GM19328 (cell line): Measurements from ENCODE around the gene UBAP2.

Experiments used
- ATAC-seq: cut with Tn5 transposase; IDR thresholded peaks from one replicate; pipeline ENCODE4 v1.9.1; 2021; ENCODE audit warnings: mild to moderate bottlenecking, moderate library complexity; ENCODE audit not compliant: unreplicated experiment

Gene UBAP2

GRCh38 chr9:34048727-34049629 is at the start of gene UBAP2:
Gene UBAP2 (minus strand): TSS chr9:34048887. CDS start chr9:34017148, 31,739 bp downstream.
- peak; percentile 79 for ATAC-seq

DNA sequence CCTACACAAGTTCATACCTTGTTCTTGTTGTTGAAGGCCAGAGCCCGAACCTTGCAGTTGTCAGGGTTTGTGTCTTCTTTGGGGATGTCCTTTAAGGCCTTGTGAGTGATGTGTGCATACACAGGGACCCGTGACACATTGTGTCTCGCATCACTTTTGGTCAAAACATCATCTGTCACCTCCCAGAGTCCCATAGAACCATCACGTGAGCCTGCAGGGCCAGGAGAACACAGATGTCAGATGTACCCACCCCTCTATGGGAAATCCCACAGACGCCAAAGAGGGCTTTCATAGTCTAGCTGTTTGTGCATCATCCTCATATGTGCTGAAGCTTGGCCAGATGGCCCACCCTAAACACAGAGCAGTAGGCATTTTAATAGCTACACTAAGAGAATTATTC is 49.6 kb upstream of the UBAP2 start:
- ATAC-seq, result peak; percentile 39

DNA sequence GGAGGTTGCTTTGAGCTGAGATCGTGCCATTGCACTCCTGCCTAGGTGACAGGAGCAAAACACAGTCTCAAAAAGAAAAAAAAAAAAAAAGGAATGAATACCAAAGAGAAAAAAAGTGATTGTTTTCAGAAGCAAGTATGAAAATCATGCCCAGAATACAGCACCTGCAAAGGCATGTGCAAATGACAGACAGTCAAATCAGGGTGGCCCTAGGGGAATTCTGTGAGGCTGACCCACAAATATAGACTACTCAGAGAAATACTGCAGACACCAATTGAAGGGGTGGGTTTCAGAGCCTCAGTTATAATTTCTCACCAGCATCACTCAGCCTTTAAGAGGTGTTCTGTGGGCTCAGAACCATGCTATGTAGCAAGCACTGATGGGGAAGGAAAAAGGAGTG is 49.2 kb upstream of the UBAP2 start:
- peak; percentile 61 for ATAC-seq

DNA sequence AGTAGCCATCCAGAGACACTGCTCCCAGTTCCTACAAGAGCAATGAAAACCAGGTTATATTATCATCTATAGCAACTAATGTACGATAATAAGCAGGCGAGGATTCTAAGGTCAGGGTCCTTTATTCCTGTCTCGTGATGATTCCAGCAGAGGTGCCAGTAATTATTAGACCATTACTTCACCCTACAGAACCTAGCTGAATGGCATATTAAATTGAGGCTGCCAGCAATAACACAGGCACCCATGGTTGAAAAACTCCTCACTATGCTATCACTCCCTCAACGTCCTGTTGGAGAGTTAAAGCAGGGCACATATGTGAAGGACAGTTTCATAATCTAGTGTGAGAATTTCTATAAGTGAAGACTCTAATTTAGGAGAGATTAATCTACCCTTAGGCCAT is 48.1 kb upstream of the UBAP2 start:
- no peak for ATAC-seq

GRCh38 chr9:34093578-34093977 is 44.9 kb upstream of the UBAP2 start:
- ATAC-seq, result no peak

- no peak for ATAC-seq
Observed at GRCh38 chr9:34089311-34089710, 40.6 kb upstream of the UBAP2 start.

- no peak for ATAC-seq
Observed at GRCh38 chr9:34087370-34087769, 38.7 kb upstream of the UBAP2 start.

- no peak for ATAC-seq
Observed at GRCh38 chr9:34086864-34087263, 38.2 kb upstream of the UBAP2 start.

DNA sequence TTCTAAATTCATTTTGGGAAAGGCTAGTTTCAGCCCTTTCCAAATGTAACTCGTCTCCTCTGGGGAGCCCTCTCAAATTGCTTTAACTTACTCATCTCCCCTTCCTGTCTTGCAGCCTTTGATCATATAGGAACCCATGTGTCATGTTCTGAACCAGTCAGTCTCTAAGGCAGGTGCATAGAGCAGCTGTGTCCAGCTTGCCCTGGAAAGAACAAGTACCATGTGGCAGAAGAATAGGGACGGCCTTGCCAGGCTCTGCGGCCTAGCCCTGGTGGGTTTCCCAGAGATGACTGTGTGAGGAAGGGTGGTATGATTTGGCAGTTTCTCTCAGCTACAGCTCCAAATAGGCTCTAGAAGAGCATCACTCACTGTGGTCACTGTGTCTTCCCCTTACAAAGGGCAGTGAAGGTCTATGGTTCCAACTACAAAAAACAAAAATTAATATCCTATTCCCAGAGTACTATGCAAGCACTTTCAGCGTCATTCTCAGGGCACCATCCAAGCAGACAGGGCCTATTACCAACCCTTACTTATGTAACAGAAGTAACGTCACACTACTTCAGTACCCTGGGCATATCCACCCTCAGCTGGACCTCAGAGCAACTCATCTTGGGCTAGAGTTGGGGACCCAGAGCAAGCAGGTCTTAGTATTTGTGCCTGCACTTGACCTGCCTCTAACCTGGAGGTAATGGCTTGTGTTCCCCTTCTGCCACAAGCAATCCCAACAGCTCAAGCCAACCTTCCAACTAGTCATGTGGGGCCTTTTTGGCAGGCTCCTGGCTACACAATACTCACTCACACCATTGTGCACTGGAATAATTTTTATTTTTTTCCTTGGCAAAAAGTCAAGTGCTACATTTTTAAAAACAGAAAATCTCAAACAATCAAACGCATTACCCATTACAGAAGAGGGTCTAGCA is 37.2 kb upstream of the UBAP2 start:
- ATAC-seq, result no peak

- ATAC-seq, result no peak
Observed at GRCh38 chr9:34084562-34084961, 35.9 kb upstream of the UBAP2 start.

- ATAC-seq, result no peak
Observed at GRCh38 chr9:34079181-34079580, 30.5 kb upstream of the UBAP2 start.

DNA sequence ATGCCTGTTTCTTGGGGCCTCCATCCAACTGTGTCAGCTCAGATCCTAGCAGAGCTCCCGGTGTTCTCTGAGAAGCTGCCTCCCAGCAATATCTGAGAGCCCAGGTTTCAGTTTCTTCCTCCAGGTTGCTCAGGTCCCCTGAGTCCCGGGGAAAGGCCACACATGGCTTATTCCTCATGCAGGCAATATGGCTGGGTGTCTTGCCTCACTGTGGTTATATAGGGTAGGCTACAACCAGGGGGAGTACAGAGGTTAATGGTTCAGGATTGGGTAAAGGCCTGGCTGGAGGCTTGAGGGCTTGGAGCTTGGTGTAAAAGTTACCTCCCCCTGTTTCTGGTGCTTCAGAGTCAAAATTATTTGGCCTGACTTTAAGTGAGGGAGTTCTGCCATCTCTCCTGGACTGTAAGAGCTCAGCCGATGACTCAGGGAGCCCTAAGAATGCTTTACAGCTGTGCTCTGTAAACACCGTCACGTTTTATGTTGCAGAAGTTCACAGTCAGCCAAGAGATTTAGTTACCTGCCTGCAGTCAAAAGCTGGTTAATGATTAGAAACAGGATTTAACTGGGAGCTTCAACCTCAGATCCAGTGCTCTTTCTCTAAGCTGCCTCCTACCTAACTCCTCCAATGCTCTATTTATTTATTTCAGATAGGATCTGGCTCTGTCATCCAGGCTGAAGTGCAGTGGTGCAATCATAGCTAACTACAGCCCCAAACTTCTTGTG is 24.3 kb upstream of the UBAP2 start:
- no peak for ATAC-seq

GRCh38 chr9:34072410-34072809 is 23.7 kb upstream of the UBAP2 start:
- no peak for ATAC-seq

DNA sequence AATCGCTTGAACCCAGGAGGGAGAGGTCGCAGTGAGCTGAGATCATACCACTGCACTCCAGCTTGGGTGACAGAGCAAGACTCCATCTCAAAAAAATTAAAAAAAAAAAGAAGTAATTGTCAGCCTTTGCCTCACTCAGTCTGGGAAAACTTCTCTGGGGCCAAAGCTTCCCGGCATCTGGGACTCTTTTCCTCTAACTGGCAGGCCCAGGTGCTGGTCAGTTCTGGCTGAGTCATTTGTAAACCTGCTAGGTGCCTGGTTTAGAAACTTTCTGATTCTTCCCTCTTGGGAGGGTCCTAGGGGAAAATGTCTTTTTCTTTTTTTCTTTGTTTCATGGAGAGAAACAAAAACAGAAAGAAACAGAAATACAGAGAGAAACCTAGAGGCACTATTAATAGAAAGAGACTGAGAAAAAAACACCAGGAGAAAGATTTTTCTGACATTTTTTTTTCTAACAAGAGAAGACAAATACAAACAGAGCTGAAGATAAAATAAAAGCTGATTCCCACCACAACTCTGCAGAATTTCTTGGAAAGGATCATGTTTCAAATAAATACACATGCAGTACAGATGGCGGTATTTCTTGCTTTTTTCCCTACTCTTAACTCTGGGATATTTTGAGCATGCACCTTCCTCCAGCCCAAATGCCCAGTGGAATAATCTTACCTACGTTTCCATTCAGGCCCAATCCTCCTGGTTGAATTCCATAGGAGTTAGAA is 22.1 kb upstream of the UBAP2 start:
- no peak for ATAC-seq

GRCh38 chr9:34069831-34070230 is 21.1 kb upstream of the UBAP2 start:
- no peak for ATAC-seq

DNA sequence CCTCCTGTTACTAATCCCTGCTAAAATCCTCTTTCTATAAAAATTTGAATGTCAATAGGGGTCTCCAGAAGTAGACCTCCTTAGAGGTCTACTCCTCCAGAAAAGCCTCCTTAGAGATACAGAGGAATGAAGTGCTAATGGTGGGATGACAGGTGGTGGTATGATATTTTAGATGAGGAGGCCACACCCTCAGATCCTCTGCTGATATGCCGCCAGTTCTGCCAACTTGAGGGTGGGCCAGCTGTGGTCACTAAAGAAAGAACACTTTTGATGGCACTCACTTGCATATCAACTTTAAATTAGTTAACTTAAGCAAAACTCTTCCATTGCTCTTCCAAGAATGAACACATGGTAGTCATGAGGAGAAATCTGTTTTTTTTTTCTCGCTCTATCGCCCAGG is 16.9 kb upstream of the UBAP2 start:
- ATAC-seq, result no peak

DNA sequence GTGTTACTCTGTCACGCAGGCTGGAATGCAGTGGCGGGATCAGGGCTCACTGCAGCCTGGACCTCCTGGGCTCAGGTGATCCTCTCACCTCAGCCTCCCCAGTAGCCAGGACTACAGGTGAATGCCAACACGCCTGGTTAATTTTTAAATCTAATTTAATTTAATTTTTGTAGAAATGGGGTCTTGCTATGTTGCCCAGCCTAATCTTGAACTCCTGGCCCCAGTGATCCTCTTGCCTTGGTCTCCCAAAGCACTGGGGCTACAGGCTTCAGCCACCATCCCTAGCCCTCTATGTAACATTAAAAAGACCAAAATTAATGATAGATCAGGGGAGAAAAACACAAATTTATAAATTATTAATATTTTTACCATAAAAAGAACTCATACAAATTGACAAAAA is 11.3 kb upstream of the UBAP2 start:
- ATAC-seq, result no peak

- no peak for ATAC-seq
Observed at GRCh38 chr9:34059281-34059680, 10.6 kb upstream of the UBAP2 start.

GRCh38 chr9:34049630-34050384 is 1.1 kb upstream of the UBAP2 start:
- ATAC-seq, result no peak
